ENCODE measurements around the gene MEGF11.

DNA sequence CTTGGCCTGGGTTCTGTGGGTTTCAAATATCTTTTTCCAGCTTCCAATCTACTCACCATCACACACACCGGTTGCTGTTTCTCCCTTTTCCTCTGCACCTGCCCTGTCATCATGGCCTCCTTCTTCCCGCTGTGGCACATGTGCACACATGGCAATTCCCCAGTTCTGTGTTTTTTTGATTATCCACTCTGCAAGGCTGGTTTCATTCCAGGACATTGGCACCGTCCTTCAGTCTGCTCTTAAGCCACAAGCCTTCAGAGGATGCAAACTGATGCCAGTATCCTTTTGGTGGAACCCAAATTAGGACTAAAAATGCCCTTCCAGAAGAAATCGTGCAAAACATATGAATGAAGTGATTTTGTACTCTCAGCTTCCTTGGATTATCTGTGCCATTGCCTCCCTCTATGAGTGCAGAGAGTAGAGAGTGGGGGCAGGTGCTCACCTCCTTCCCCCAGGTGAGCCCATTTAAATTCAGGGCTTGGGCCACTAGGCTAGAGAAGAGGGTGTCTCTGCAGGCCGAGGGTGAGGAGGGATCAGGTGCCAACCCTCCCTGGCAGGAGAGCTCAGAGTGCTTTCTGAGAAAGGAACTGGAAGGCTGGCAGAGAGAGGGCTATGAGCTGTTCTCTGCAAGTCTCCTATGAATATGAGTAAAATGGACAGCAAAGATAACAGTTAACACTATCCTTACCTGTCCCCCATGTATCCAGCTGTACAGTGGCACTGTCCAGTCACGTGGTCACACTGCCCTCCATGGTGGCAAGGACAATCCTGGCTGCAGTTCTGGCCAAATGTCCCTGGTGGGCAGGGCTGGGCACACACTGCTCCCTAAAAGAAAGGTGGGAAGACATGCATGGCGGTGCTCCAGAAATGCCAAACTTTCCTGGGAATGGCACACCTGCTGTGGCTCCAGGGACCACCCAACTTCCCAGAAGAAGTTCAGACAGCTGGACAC is 283.4 kb downstream of the MEGF11 start:
- TF ChIP-seq, protein P1, sequence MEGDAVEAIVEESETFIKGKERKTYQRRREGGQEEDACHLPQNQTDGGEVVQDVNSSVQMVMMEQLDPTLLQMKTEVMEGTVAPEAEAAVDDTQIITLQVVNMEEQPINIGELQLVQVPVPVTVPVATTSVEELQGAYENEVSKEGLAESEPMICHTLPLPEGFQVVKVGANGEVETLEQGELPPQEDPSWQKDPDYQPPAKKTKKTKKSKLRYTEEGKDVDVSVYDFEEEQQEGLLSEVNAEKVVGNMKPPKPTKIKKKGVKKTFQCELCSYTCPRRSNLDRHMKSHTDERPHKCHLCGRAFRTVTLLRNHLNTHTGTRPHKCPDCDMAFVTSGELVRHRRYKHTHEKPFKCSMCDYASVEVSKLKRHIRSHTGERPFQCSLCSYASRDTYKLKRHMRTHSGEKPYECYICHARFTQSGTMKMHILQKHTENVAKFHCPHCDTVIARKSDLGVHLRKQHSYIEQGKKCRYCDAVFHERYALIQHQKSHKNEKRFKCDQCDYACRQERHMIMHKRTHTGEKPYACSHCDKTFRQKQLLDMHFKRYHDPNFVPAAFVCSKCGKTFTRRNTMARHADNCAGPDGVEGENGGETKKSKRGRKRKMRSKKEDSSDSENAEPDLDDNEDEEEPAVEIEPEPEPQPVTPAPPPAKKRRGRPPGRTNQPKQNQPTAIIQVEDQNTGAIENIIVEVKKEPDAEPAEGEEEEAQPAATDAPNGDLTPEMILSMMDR (IDR thresholded peaks at IDR 0.05) = no peak
- TF ChIP-seq POLR2A (IDR thresholded peaks at IDR 0.05) = no peak
- TF ChIP-seq POLR2AphosphoS5 (IDR thresholded peaks at IDR 0.05) = no peak
